ENCODE data around the gene TNN. TPM values are rescaled to one million over a fixed set of nuclear protein-coding genes. Genes with fewer than 3 reads are reported as not detected.
"Not testable (repeated sequence)": the region's sequence is repeated elsewhere in the genome, so short reads cannot be mapped to it uniquely, and the experiment has no call there.

Gene TNN, protein sequence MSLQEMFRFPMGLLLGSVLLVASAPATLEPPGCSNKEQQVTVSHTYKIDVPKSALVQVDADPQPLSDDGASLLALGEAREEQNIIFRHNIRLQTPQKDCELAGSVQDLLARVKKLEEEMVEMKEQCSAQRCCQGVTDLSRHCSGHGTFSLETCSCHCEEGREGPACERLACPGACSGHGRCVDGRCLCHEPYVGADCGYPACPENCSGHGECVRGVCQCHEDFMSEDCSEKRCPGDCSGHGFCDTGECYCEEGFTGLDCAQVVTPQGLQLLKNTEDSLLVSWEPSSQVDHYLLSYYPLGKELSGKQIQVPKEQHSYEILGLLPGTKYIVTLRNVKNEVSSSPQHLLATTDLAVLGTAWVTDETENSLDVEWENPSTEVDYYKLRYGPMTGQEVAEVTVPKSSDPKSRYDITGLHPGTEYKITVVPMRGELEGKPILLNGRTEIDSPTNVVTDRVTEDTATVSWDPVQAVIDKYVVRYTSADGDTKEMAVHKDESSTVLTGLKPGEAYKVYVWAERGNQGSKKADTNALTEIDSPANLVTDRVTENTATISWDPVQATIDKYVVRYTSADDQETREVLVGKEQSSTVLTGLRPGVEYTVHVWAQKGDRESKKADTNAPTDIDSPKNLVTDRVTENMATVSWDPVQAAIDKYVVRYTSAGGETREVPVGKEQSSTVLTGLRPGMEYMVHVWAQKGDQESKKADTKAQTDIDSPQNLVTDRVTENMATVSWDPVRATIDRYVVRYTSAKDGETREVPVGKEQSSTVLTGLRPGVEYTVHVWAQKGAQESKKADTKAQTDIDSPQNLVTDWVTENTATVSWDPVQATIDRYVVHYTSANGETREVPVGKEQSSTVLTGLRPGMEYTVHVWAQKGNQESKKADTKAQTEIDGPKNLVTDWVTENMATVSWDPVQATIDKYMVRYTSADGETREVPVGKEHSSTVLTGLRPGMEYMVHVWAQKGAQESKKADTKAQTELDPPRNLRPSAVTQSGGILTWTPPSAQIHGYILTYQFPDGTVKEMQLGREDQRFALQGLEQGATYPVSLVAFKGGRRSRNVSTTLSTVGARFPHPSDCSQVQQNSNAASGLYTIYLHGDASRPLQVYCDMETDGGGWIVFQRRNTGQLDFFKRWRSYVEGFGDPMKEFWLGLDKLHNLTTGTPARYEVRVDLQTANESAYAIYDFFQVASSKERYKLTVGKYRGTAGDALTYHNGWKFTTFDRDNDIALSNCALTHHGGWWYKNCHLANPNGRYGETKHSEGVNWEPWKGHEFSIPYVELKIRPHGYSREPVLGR (N-terminal part only)
- total RNA-seq = 0.06 and 0.10 TPM in 2 replicates

GRCh38 chr1:175067362-175068106 lies at the start of gene TNN:
TSS of gene TNN (plus strand) at chr1:175067833. CDS start at chr1:175077419, 9,586 bp downstream.
- no peak for DNase-seq (ENCODE audit: extremely low read depth, low read depth, low spot score)

DNA sequence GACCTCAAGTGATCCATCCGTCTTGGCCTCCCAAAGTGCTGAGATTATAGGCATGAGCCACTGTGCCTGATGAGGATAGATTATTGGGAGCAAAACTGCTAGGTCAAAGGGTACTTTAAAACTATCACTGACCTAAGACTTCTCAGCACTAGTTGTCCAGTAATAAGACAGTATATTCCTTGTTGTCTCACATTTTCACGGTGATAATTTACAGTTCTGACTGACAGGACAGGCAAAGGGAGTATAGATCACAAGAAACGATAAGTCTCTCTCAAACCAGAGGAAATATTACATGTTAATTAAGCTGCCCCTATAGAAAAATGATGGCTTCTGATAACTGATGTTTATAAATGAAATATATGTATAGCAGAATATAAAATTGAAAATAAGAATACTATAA lies 48.1 kb upstream of the TNN start:
- DNase-seq (ENCODE audit: extremely low read depth, low read depth, low spot score) = no peak

DNA sequence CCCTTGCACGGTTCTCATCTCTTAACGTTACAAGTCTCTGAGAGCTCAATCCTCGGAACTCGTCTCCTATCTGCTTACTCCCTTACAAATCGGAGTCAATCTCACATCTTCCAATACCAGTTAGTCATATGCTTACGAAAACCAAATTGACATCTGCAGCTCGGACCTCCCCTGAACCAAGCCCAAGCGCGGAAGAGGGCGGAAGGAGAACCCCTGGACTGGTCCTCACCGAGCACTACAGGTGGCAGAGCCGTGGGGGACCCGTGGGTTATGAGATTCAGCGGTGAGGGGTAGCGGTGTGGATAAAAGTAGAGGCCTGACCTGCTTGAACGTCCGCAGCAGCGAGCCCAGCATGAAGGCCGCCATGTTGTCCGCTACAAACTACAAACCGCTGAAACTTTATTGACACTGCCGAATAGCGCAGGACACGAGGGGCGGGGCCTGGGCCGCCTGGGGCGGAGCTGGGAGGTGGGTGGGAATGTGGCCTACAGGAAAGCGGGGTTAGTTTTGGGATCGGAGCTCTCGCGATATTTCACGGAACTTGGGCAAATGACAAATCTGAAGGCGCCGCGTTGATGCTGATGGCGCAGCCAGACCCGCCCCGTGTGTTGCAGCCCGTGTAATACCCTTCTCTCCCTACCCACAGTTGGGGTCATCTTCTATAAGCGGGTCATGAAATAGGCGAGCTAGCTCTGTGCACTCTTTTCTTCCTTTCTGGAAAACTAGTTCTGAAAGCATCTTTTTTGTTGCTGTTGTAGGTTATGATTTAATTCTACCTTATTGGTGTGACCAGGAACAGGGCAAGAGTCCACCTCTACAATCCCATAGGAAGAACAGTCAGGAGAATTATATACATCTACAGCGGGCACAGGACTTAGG lies 44.4 kb upstream of the TNN start, which contains the start of gene MRPS14:
Gene MRPS14 (minus strand): TSS at position 383 of the 879 bp plus-strand sequence. CDS start 17 bp downstream, at position 366.
- peak; percentile 95 for DNase-seq (ENCODE audit: extremely low read depth, low read depth, low spot score)

DNA sequence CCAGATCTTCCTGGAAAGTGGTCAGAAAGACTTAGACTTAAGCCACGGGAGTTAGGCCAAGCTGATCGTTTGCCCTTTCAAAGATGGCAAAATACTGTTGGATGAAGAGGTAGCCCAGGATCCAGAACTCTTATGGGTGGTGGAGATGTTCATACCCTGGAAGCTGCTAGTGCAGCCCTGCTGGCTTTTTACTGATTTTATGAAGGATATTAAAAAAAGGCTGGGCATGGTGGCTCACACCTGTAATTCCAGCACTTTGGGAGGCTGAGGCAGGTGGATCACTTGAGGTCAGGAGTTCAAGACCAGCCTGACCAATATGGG lies 43.8 kb upstream of the TNN start:
- DNase-seq (ENCODE audit: extremely low read depth, low read depth, low spot score) = not testable (repeated sequence)

GRCh38 chr1:175024773-175025172 lies 42.9 kb upstream of the TNN start:
- no peak for DNase-seq (ENCODE audit: extremely low read depth, low read depth, low spot score)

- DNase-seq (ENCODE audit: extremely low read depth, low read depth, low spot score) = no peak
Measured at GRCh38 chr1:175033953-175034352, 33.7 kb upstream of the TNN start.

GRCh38 chr1:175034775-175035174 lies 32.9 kb upstream of the TNN start:
- DNase-seq (ENCODE audit: extremely low read depth, low read depth, low spot score) = no peak

GRCh38 chr1:175035865-175036264 lies 31.8 kb upstream of the TNN start:
- DNase-seq (ENCODE audit: extremely low read depth, low read depth, low spot score) = no peak

DNA sequence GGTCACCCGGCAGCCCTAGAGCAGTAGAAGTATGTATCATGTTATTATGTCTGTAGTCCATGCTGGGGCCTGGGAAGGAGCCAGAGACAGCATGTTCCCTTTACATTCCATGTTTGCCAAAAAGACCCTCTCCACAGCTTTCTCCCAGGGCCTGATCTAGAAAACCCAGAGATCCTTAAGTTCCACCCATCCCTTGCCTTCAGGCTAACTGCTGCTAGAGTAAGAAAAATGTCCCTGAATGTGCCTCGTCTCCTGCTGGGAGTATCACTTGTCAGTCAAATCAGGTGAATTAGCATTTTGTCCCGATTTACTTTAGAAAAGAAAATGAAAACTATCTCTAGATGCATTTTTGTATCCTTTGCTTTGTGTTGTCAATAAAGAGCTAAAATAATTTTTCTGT lies 31.2 kb upstream of the TNN start:
- no peak for DNase-seq (ENCODE audit: extremely low read depth, low read depth, low spot score)

DNA sequence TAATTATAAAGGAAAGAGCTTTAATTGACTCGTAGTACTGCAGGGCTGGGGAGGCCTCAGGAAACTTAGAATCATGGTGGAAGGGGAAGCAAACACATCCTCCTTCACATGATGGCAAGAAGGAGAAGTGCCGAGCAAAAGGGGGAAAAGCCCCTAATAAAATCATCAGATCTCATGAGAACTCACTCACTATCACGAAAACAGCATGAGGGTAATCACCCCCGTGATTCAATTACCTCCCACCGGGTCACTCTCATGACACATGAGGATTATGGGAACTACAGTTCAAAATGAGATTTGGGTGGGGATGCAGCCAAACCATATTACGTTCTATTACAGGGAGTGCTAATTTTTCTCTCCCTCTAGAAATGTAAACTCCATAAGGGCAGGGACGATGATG lies 30.2 kb upstream of the TNN start:
- no peak for DNase-seq (ENCODE audit: extremely low read depth, low read depth, low spot score)

GRCh38 chr1:175040324-175040879 lies 27.2 kb upstream of the TNN start:
- no peak for DNase-seq (ENCODE audit: extremely low read depth, low read depth, low spot score)

- no peak for DNase-seq (ENCODE audit: extremely low read depth, low read depth, low spot score)
Measured at GRCh38 chr1:175042650-175043049, 25.0 kb upstream of the TNN start.

DNA sequence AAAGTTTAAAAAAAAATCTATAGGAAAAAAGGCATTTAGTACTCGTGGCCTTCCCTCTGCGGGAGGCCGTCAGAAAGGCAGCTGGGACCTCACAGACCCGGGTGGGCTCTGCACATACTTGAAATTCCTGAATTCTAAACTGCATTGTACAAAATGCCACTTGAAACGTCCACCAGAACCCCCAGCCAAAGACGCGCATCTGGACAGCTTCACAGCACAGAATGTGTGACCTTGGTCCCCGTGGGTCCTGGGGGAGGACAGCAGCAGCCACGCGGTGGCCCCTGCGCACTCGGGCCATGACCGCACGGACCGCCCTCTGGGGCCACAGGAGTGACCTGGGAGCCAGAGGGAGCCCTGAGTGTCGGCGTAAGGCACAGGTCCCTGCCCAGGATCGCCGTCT lies 23.8 kb upstream of the TNN start:
- no peak for DNase-seq (ENCODE audit: extremely low read depth, low read depth, low spot score)

DNA sequence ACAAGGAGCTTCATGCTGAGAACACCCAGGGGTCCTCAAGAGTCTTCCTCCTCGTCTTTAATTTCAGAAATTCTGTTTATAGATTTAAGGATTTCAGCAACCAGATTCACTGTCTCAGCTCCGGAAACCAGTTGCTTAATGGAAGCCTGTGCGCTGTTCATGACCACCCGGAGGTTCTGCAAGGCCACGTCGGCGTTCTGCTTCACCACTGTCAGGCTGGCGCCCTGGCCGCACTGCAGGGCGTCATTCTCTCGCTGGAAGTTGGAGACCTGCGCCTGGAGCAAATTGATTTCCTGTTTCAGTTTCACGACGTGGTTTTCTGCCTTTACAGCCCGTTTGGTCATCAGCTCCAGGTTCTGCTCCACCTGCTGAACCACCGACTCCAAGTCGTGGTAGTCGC lies 23.0 kb upstream of the TNN start:
- not testable (repeated sequence) for DNase-seq (ENCODE audit: extremely low read depth, low read depth, low spot score)

GRCh38 chr1:175045097-175045496 lies 22.5 kb upstream of the TNN start:
- no peak for DNase-seq (ENCODE audit: extremely low read depth, low read depth, low spot score)

DNA sequence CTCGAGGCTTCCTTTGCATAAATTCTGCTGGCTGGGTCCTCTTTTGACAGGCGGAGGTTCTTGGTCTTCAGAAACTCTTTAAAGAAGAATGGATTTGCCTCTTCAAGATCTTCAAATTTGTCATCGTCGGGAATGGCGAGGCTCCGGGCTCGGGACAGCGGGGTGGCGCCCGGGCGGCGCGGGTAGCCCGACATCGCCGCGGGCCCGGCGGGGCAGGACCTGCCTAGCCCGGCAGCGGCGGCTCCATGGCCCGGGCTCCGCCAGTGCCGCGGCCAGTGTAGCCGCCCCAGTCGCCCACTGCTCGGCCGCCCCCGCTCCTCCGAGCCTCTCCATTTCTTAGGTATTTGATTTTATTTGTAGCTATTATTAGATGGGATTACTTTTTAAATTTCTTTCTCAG lies 22.1 kb upstream of the TNN start:
- DNase-seq (ENCODE audit: extremely low read depth, low read depth, low spot score) = no peak

- DNase-seq (ENCODE audit: extremely low read depth, low read depth, low spot score) = no peak
Measured at GRCh38 chr1:175050992-175051391, 16.6 kb upstream of the TNN start.

DNA sequence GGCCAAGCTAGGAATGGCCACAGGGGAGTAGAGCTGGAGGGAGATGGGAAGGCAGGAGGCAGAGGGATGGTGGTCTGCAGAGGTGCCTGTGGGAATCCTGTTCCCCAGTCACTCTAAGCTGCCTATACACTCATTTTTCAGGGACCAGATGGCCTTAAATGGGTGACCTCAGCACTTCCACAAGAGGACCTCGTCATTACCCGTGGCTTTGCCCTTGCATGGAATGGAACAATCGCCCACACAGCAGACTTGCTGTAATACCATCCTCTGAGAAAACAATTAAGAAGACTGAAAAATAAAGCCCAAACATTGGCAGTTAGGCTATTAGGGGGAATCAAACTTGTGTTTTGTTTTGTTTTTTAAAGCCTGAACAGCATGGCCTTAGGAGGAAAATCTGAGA lies 12.9 kb upstream of the TNN start:
- DNase-seq (ENCODE audit: extremely low read depth, low read depth, low spot score) = no peak

GRCh38 chr1:175062339-175062738 lies 5.3 kb upstream of the TNN start:
- DNase-seq (ENCODE audit: extremely low read depth, low read depth, low spot score) = no peak
